IgD-negative memory B cell (primary cell): ENCODE data around the gene KCNH5. TPM values are rescaled to one million over a fixed set of nuclear protein-coding genes. Genes with fewer than 3 reads are reported as not detected.

Experiments used
- H3K27ac Mint-ChIP-seq, 3 donors: one replicate each; pipeline ENCODE4 v1.8.0; 2020 to 2022; ENCODE audit warnings: mild to moderate bottlenecking in 3 of 3, mixed read lengths in 3 of 3, moderate library complexity in 1 of 3
- H3K27me3 Mint-ChIP-seq: one replicate; pipeline ENCODE4 v1.8.0; 2021; ENCODE audit warnings: mixed read lengths
- H3K36me3 Mint-ChIP-seq: one replicate; pipeline ENCODE4 v1.8.0; 2020; ENCODE audit warnings: mild to moderate bottlenecking, mixed read lengths
- H3K4me1 Mint-ChIP-seq, 3 donors: one replicate each; pipeline ENCODE4 v1.8.0; 2020 to 2022; ENCODE audit warnings: mixed read lengths in 3 of 3, mild to moderate bottlenecking in 1 of 3
- H3K4me3 Mint-ChIP-seq, 4 donors: one replicate each; pipeline ENCODE4 v1.8.0; 2020 to 2022; ENCODE audit warnings: mild to moderate bottlenecking in 4 of 4, mixed read lengths in 4 of 4, moderate library complexity in 3 of 4
- H3K9me3 Mint-ChIP-seq, 3 donors: one replicate each; pipeline ENCODE4 v1.8.0; 2020 to 2021; ENCODE audit warnings: mixed read lengths in 3 of 3, mild to moderate bottlenecking in 1 of 3
- polyA plus RNA-seq: library from polyadenylated mRNA; unstranded; fragments of 300-500 nt; fragmentation: Illumina TruSeq; gene quantifications from one replicate; pipeline ENCODE4 v1.2.3, GENCODE V29; 2021

Gene KCNH5
- polyA plus RNA-seq, 1 donor from 2014 or later = not detected

GRCh38 chr14:62670526-62670925, 374.7 kb downstream of the KCNH5 start:
- Mint-ChIP-seq H3K4me1 (no peaks in the 10 kb centered on the region), H3K4me3 (no peak overlapping the region), H3K36me3 (no peaks in the 10 kb centered on the region), H3K9me3 (peaks cover 0 to 4% (median 2%) of the 10 kb centered on the region in 3 donors), H3K27ac (no peak overlapping the region), H3K27me3 (no peaks in the 10 kb centered on the region)

GRCh38 chr14:62667421-62667914, 377.8 kb downstream of the KCNH5 start:
- Mint-ChIP-seq H3K4me1 (no peaks in the 10 kb centered on the region), H3K27ac (no peak overlapping the region), H3K4me3 (no peak overlapping the region), H3K27me3 (no peaks in the 10 kb centered on the region), H3K36me3 (no peaks in the 10 kb centered on the region), H3K9me3 (peaks cover 0 to 4% (median under 1%) of the 10 kb centered on the region in 3 donors)

DNA sequence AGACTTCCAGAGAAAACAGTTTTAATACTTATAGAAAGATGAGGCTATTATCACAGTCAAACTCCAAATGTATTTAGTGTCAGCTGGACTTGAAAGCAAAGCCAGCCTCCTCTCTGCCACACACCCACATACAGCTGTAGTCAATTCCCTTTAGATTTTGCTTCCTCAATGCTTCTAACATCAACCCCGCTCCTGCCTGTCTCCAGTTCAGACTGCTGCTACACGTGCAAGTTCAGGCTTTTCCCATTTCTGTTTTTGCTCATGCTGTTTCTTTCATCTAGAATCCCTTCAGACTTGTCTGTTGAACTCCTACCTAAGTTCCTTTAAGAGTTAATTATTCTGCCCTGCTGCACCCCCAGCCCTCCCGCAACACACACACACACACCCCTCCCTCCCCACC, 380.0 kb downstream of the KCNH5 start:
- Mint-ChIP-seq H3K4me3 (no peak overlapping the region), H3K27me3 (no peaks in the 10 kb centered on the region), H3K36me3 (no peaks in the 10 kb centered on the region), H3K4me1 (peaks cover 0 to 1% (median 0%) of the 10 kb centered on the region in 3 donors), H3K9me3 (peaks cover 4 to 10% (median 5%) of the 10 kb centered on the region in 3 donors), H3K27ac (no peak overlapping the region)

DNA sequence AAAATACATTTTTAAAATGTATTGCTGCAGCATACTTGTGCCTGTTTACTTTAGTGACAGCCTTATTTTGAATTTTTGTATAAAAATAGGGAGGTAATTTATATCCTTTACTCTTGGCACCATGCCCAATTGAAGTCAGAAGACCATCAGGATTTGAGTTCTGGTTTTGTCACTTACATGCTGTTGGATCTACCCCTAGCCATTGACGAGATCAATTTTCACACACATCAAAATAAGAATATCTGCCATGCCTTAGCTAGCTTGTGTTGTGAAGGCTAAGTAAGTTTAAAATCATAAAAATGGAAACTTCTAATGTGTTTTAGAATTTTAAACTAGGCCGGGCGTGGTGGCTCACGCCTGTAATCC, 381.8 kb downstream of the KCNH5 start:
- no peak overlapping the region for H3K4me3 Mint-ChIP-seq
- no peaks in the 10 kb centered on the region for H3K36me3 Mint-ChIP-seq
- H3K27ac Mint-ChIP-seq = no peak overlapping the region

DNA sequence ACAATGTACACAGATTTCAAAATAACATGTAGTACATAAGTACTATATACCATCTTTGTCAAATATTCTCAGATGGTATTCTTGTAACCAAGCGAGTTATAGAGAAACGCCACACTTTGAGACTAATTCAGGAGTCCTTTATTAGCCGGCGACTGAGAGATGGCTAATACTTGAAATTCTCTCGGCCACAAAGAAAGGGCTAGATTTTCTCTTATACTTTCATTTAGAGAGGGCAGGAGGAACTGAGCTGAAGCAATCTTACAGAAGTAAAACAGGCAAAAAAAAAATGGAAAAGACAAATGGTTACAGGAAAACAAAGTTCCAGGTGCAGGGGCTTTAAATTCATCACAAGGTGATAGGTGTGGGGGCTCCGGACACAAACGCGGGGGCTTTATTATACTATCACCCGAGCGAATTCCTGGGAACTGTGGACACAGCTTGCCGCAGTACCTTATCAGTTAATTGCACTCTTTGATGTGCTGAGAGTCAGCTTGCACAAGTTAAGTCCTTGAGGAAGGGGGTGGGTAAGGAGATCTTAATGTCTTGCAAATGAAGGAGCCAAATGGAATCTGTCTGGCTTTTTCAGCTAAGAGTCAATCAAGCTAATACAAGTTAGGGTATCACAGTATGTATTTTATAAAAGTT, 382.3 kb downstream of the KCNH5 start:
- no peaks in the 10 kb centered on the region for H3K27me3 Mint-ChIP-seq
- H3K36me3 Mint-ChIP-seq = no peaks in the 10 kb centered on the region
- H3K4me3 Mint-ChIP-seq = no peak overlapping the region
- H3K27ac Mint-ChIP-seq = no peak overlapping the region
- H3K4me1 Mint-ChIP-seq = peaks cover 0 to 1% (median 0%) of the 10 kb centered on the region in 3 donors
- peaks cover 4 to 10% (median 5%) of the 10 kb centered on the region in 3 donors for H3K9me3 Mint-ChIP-seq

More for the DNA sequence above, 381.8 kb downstream of the KCNH5 start:
- no peaks in the 10 kb centered on the region for H3K27me3 Mint-ChIP-seq
- peaks cover 0 to 1% (median 0%) of the 10 kb centered on the region in 3 donors for H3K4me1 Mint-ChIP-seq
- H3K9me3 Mint-ChIP-seq = peaks cover 4 to 10% (median 5%) of the 10 kb centered on the region in 3 donors

DNA sequence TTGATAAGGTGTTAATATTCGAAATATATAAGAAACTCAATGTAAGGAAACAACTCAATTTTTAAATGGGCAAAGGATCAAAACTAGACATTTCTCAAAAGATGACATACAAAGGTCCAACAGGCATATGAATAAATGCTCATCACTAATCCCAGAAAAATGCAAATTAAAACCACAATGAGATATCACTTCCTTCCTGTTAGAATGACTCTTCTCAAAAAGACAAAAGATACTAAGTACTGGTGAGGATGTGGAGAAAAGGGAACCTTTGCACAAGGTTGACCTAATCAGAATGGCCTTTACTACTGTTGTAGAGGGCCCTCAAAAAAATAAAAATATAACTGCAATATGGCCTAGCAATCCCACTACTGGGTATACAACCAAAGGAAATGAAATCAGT, 383.4 kb downstream of the KCNH5 start:
- Mint-ChIP-seq H3K27ac (no peak overlapping the region), H3K9me3 (peaks cover 4 to 10% (median 5%) of the 10 kb centered on the region in 3 donors), H3K4me1 (peaks cover 0 to 1% (median 0%) of the 10 kb centered on the region in 3 donors), H3K27me3 (no peaks in the 10 kb centered on the region), H3K36me3 (no peaks in the 10 kb centered on the region), H3K4me3 (no peak overlapping the region)

DNA sequence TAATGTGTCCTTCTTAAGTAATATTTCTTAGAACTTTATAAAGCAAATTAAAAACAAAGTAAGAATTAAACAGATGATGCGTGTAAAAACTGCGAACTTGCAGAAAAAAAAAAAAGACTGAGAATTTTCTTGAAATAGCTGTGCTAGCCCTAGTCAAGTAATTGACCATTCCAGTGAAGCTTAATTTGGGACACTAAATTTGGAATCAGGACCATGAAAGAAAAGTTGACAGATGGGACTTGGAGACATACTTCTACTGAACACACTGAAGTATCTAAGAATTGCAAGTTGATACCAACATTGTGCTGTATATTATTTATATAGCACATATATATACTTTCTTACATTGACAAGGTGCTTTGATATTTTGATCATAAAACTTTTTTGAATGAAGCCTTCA, 386.6 kb downstream of the KCNH5 start:
- Mint-ChIP-seq H3K4me1 (peaks cover 0 to 1% (median 0%) of the 10 kb centered on the region in 3 donors), H3K9me3 (peaks cover 4 to 10% (median 8%) of the 10 kb centered on the region in 3 donors), H3K36me3 (no peaks in the 10 kb centered on the region), H3K27me3 (no peaks in the 10 kb centered on the region), H3K4me3 (no peak overlapping the region), H3K27ac (no peak overlapping the region)

- Mint-ChIP-seq H3K27ac (no peak overlapping the region), H3K27me3 (no peaks in the 10 kb centered on the region), H3K4me3 (peak overlapping the region in 1 of 4 donors; percentile 39), H3K4me1 (peaks cover 0 to 1% (median 0%) of the 10 kb centered on the region in 3 donors), H3K36me3 (no peaks in the 10 kb centered on the region), H3K9me3 (peaks cover under 1 to 10% (median 7%) of the 10 kb centered on the region in 3 donors)
Observed at GRCh38 chr14:62657376-62657775, 387.9 kb downstream of the KCNH5 start.

GRCh38 chr14:62655166-62655565, 390.1 kb downstream of the KCNH5 start:
- no peaks in the 10 kb centered on the region for H3K4me1 Mint-ChIP-seq
- no peak overlapping the region for H3K27ac Mint-ChIP-seq
- H3K4me3 Mint-ChIP-seq = no peak overlapping the region
- no peaks in the 10 kb centered on the region for H3K36me3 Mint-ChIP-seq
- H3K27me3 Mint-ChIP-seq = no peaks in the 10 kb centered on the region
- H3K9me3 Mint-ChIP-seq = peaks cover 0 to 3% (median 0%) of the 10 kb centered on the region in 3 donors

GRCh38 chr14:62654641-62655040, 390.6 kb downstream of the KCNH5 start:
- H3K4me3 Mint-ChIP-seq = no peak overlapping the region

More at GRCh38 chr14:62654641-62655040, 390.6 kb downstream of the KCNH5 start:
- Mint-ChIP-seq H3K4me1 (no peaks in the 10 kb centered on the region), H3K27me3 (no peaks in the 10 kb centered on the region), H3K27ac (no peak overlapping the region), H3K36me3 (no peaks in the 10 kb centered on the region), H3K9me3 (peaks cover 0 to 6% (median 0%) of the 10 kb centered on the region in 3 donors)

Other genes starting within 250 kb of the KCNH5 start
- not detected for gene RHOJ, start 159.0 kb upstream of the KCNH5 start, polyA plus RNA-seq